Measurements from ENCODE around the gene CDHR2.
A peak's percentile ranks its signal among the peaks of the same experiment; 100 is the strongest.

The CDHR2 gene

DNA sequence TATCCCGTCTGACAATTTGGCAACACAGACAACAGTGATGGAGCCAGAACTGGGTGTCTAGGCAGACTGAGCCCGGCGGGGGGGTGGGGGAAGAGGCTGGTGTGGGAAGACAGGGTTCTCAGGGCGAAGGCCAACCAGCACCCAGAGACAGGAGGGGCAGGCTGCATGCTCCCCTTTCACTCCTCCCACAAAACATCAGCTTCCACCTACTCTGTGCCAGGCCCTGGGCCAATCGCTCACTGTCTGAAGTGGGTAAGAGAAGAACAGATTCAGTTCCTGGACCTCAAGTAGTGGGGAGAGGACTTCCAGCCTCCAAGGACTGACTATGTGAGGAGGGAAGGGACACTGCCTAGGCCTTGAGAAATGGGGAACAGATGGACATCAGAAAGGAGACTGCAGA, 78.4 kb downstream of the CDHR2 start:
- TF ChIP-seq GLIS3 (CRISPR knock-in tag; IDR thresholded peaks at IDR 0.05) (no peak), ISL1 (CRISPR knock-in tag; IDR thresholded peaks at IDR 0.05) (no peak)
- no peak for ATAC-seq

- TF ChIP-seq CREB5 (CRISPR knock-in tag; IDR thresholded peaks at IDR 0.05; ENCODE audit: low read depth) (no peak), ARNTL (CRISPR knock-in tag; IDR thresholded peaks at IDR 0.05; ENCODE audit: borderline replicate concordance, low read depth) (no peak), TCF4 (CRISPR knock-in tag; IDR thresholded peaks at IDR 0.05; ENCODE audit: borderline replicate concordance) (no peak), RARB (CRISPR knock-in tag; IDR thresholded peaks at IDR 0.05) (no peak), BACH2 (CRISPR knock-in tag; IDR thresholded peaks at IDR 0.05; ENCODE audit: borderline replicate concordance) (no peak), PPARA (CRISPR knock-in tag; IDR thresholded peaks at IDR 0.05; ENCODE audit: borderline replicate concordance) (no peak), ZFP3 (CRISPR knock-in tag; IDR thresholded peaks at IDR 0.05) (no peak), ESRRG (CRISPR knock-in tag; IDR thresholded peaks at IDR 0.05) (no peak), ISL1 (CRISPR knock-in tag; IDR thresholded peaks at IDR 0.05) (no peak), TSHZ2 (CRISPR knock-in tag; IDR thresholded peaks at IDR 0.05) (no peak), SNAI2 (CRISPR knock-in tag; IDR thresholded peaks at IDR 0.05) (no peak), TOX (CRISPR knock-in tag; IDR thresholded peaks at IDR 0.05; ENCODE audit: borderline replicate concordance) (no peak), GLIS3 (CRISPR knock-in tag; IDR thresholded peaks at IDR 0.05) (no peak), ZNF8 (CRISPR knock-in tag; IDR thresholded peaks at IDR 0.05) (no peak), ZC3H10 (CRISPR knock-in tag; IDR thresholded peaks at IDR 0.05) (no peak)
- TF ChIP-seq, protein P1, sequence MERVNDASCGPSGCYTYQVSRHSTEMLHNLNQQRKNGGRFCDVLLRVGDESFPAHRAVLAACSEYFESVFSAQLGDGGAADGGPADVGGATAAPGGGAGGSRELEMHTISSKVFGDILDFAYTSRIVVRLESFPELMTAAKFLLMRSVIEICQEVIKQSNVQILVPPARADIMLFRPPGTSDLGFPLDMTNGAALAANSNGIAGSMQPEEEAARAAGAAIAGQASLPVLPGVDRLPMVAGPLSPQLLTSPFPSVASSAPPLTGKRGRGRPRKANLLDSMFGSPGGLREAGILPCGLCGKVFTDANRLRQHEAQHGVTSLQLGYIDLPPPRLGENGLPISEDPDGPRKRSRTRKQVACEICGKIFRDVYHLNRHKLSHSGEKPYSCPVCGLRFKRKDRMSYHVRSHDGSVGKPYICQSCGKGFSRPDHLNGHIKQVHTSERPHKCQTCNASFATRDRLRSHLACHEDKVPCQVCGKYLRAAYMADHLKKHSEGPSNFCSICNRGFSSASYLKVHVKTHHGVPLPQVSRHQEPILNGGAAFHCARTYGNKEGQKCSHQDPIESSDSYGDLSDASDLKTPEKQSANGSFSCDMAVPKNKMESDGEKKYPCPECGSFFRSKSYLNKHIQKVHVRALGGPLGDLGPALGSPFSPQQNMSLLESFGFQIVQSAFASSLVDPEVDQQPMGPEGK (CRISPR knock-in tag; IDR thresholded peaks at IDR 0.05; ENCODE audit: borderline replicate concordance) = no peak
- TF ChIP-seq, protein P2, sequence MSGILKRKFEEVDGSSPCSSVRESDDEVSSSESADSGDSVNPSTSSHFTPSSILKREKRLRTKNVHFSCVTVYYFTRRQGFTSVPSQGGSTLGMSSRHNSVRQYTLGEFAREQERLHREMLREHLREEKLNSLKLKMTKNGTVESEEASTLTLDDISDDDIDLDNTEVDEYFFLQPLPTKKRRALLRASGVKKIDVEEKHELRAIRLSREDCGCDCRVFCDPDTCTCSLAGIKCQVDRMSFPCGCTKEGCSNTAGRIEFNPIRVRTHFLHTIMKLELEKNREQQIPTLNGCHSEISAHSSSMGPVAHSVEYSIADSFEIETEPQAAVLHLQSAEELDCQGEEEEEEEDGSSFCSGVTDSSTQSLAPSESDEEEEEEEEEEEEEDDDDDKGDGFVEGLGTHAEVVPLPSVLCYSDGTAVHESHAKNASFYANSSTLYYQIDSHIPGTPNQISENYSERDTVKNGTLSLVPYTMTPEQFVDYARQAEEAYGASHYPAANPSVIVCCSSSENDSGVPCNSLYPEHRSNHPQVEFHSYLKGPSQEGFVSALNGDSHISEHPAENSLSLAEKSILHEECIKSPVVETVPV (CRISPR knock-in tag; IDR thresholded peaks at IDR 0.05) = no peak
- no peak for ATAC-seq
Observed at GRCh38 chr5:176628406-176629228, 79.5 kb downstream of the CDHR2 start.

DNA sequence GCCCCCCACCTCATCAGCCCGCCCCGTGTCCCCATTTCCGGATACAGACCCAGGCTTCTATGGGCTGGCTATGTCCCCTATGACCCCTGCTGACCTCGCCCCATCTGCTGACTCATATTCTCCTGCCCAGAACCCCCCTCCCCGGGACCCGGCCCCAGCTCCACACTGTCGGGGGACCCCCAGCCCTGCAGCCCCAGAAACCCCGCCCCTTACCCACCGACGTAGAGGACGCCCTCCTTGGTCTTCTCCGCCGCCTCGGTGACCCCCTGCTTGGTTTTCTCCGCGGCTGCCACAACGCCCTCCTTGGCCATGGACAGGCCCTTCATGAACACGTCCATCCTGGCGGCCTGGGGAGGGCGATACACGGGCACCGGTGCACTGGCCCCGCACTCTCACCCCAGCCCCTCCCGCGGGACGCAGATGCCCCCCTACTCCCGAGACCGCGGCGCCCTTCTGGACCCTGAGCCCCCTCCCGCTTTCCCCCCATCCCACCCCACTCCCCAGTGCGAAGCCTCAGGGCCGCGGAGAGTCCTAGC, 80.2 kb downstream of the CDHR2 start:
- no peak for ATAC-seq
- TF ChIP-seq OSR1 (CRISPR knock-in tag; IDR thresholded peaks at IDR 0.05) (no peak), RARB (CRISPR knock-in tag; IDR thresholded peaks at IDR 0.05) (no peak), ZNF70 (CRISPR knock-in tag; IDR thresholded peaks at IDR 0.05) (peak; percentile 63; the same call in 1 of the 2 replicates)

DNA sequence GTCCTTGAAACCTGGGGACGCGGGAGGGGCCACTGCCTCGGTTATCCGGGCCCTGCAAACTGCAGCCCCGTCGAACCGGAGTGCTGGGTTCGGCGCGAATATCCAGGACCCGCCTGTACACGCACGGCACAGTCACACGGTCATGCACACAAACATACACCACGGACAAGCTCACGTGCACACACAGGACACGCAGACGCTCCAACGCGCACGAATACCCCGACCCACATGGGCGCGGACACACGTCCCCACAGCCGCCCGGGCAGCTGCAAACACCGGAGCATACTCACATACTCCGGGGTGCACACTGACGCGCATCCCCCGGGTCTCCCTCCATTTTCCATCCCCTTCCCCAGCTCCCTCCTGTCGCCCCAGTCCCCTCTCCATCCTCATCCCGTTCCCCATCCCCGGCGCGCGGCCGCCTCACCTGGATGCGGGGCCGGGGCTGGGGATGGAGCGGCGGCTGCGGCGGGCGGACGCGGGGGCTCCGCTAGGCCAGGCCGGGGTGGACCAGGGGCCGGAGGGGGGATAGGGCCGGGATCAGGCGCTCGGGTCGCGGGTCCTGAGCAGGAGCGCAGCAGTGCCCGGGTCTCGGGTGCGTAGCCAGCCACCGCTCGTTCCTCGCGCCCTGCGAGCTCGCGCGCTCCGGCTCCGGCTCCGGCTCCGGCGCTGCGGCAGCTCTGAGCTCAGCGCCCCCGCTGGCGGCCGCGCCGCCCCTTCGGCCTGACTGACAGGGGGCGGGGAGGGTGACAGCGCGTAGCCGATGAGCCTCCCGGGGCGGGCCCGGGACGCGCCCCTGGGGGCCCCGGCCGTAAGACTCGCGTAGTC, 80.9 kb downstream of the CDHR2 start, which contains the start of the genes EIF4E1B and SNCB:
TSS of gene EIF4E1B (plus strand) at position 823 of the 828 bp plus-strand sequence. CDS start 12,113 bp downstream, outside the sequence.
TSS of gene SNCB (minus strand) at position 682 of the 828 bp plus-strand sequence. CDS start 880 bp downstream, outside the sequence.
- ATAC-seq = peak; percentile 90
- TF ChIP-seq ZC3H10 (CRISPR knock-in tag; IDR thresholded peaks at IDR 0.05) (no peak), GLIS3 (CRISPR knock-in tag; IDR thresholded peaks at IDR 0.05) (no peak), POU6F1 (CRISPR knock-in tag; IDR thresholded peaks at IDR 0.05; ENCODE audit: borderline replicate concordance, low read depth) (no peak), ZFP30 (CRISPR knock-in tag; IDR thresholded peaks at IDR 0.05) (no peak), BACH2 (CRISPR knock-in tag; IDR thresholded peaks at IDR 0.05; ENCODE audit: borderline replicate concordance) (no peak), PPARA (CRISPR knock-in tag; IDR thresholded peaks at IDR 0.05; ENCODE audit: borderline replicate concordance) (no peak), ZNF8 (CRISPR knock-in tag; IDR thresholded peaks at IDR 0.05) (no peak), SNAI2 (CRISPR knock-in tag; IDR thresholded peaks at IDR 0.05) (no peak), CSDC2 (CRISPR knock-in tag; IDR thresholded peaks at IDR 0.05) (no peak), ISL1 (CRISPR knock-in tag; IDR thresholded peaks at IDR 0.05) (no peak)
- TF ChIP-seq, protein P2 (CRISPR knock-in tag; IDR thresholded peaks at IDR 0.05) = no peak
